Ovary (tissue), 9 donors: ENCODE measurements around the gene RAB7A. TPM values are rescaled to one million over a fixed set of nuclear protein-coding genes. Genes with fewer than 3 reads are reported as not detected.

Source experiments
- DNase-seq, 5 donors: peaks; one replicate each; pipeline ENCODE4 v3.0.0-alpha.2; 2019 to 2020
- H3K27ac ChIP-seq, 2 donors: fragments of 200-600 bp; one replicate each; pipeline versions ENCODE4 v1.5.1 to v1.8.0; 2019 to 2022
- H3K27me3 ChIP-seq: fragments of 200-600 bp; one replicate; pipeline ENCODE4 v1.8.0; 2022
- H3K36me3 ChIP-seq: fragments of 200-600 bp; sonication (generic); one replicate; pipeline ENCODE4 v1.5.1; 2019
- H3K4me1 ChIP-seq: one replicate; pipeline ENCODE4 v1.8.1; 2013; ENCODE audit warnings: mild to moderate bottlenecking, moderate library complexity; ENCODE audit not compliant: insufficient read depth
- H3K4me3 ChIP-seq: fragments of 200-600 bp; sonication (generic); one replicate; pipeline ENCODE4 v1.5.1; 2017
- H3K9me3 ChIP-seq, 2 donors: fragments of 200-600 bp in 1 of 2; sonication (generic) in 1 of 2; one replicate each; pipeline versions ENCODE4 v1.5.1 to v1.8.1; 2013 to 2019; ENCODE audit warnings: mild to moderate bottlenecking in 1 of 2, moderate library complexity in 1 of 2
- CTCF ChIP-seq, 3 donors: fragments of 450-650 bp in 2 of 3; fragments of 200-600 bp in 1 of 3; IDR thresholded peaks; one replicate each; pipeline versions ENCODE4 v1.5.1 to v1.8.0; 2016 to 2022; ENCODE audit warnings: antibody characterized with exemption in 3 of 3, mild to moderate bottlenecking in 1 of 3
- EP300 ChIP-seq: sonication (generic); formaldehyde crosslinking; IDR thresholded peaks from one replicate; pipeline ENCODE4 v1.6.1; 2017; ENCODE audit warnings: antibody characterized with exemption
- POLR2A ChIP-seq: fragments of 450-650 bp; IDR thresholded peaks from one replicate; pipeline ENCODE4 v1.6.1; 2017; ENCODE audit warnings: antibody characterized with exemption, mild to moderate bottlenecking, moderate library complexity
- WGBS, 3 donors: extraction: QIAGEN DNeasy Blood & Tissue Kit in 1 of 3; methylation state at CpG; one replicate each; pipeline versions ENCODE4 v1.1.5 to v1.1.7; 2013 to 2017; 5-methylcytosine and 5-hydroxymethylcytosine counted together
- intact Hi-C, 4 donors: fragments of 100-400 bp; cut with DNase I; formaldehyde crosslinking; loops; one replicate each; pipeline versions ENCODE4 v1.11.0 to v1.15.1; 2022 to 2023
- polyA plus RNA-seq, 2 donors: library from polyadenylated mRNA; stranded (reverse); fragments of 200-250 nt in 1 of 2; fragments of 350-450 nt in 1 of 2; fragmentation: Illumina TruSeq in 1 of 2; extraction: RNeasy Lipid Tissue Mini Kit (QIAGEN cat#74804) in 1 of 2; gene quantifications; one replicate each; pipeline ENCODE4 v1.2.3, GENCODE V29; 2013 to 2014
- total RNA-seq, 7 donors: library from RNA; depleted of rRNA in 2 of 7; stranded (reverse); fragments of >200 nt in 2 of 7; fragmentation: NEBNext Ultra II Directional in 3 of 7; extraction: Animal tissue kit (Norgen Biotek cat#: 25700) in 3 of 7; gene quantifications; one replicate each; pipeline versions ENCODE4 v1.1.0 to v1.2.4, GENCODE V29; 2016 to 2023
- donor health status: DM: no; HTN: no; CAD: no; lungs with moderate emphysema.
- donor health status: DM: no; HTN: no; CAD: no.
- donor health status: Bipolar disorder and iron deficiency.
- donor health status: DM: yes; HTN: yes; CAD: no.
- donor health status: DM: no; HTN: no; CAD: no.
- donor health status: DM: yes; HTN: yes; CAD: no.

The RAB7A gene
- total and polyA plus RNA-seq, 9 donors: 70.1 to 320 (median 213) TPM

DNA sequence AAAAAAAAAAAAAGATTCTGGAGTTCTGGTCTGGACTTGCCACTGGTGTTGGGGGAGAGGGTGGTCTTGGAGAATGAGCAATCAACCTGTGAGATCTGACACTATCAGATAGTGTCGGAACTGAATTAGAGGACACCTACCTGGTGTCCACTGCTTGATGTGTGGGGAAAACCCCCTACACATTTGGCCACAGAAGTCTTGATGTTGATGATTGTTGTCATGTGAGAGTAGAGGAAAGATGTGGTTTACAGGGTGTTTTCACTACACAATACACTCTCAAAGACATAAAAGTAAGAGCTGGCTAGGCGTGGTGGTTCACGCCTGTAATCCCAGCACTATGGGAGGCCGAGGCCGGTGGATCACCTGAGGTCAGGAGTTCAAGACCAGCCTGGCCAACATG lies 36.9 kb upstream of the RAB7A start:
- H3K36me3 ChIP-seq: no peaks in the 10 kb centered on the region
- H3K4me3 ChIP-seq: no peak overlapping the region
- intact Hi-C loops: loop anchor here in 2 of 4 donors (10.0 kb wide), 2 partner anchors 96 to 186 kb away; partner anchors contain the start of gene ACAD9 (in 1 of the 2)
- TF ChIP-seq EP300 (no peak), CTCF (IDR thresholded peaks at IDR 0.05) (no peak), POLR2A (no peak)
- no peak for DNase-seq
- WGBS, 3 donors: 87 to 92% (median 91%) methylated on average over 5 of the region's 5 CpGs
- H3K4me1 ChIP-seq: no peaks in the 10 kb centered on the region
- H3K27ac ChIP-seq: no peak overlapping the region
- no peaks in the 10 kb centered on the region for H3K27me3 ChIP-seq
- H3K9me3 ChIP-seq: no peaks in the 10 kb centered on the region

GRCh38 chr3:128693696-128694095 lies 32.3 kb upstream of the RAB7A start:
- DNase-seq: no peak
- no peak overlapping the region for H3K4me3 ChIP-seq
- no peaks in the 10 kb centered on the region for H3K9me3 ChIP-seq
- H3K4me1 ChIP-seq: no peaks in the 10 kb centered on the region
- WGBS, 3 donors: 0 to 46% (median 27%) methylated on average over 2 of the region's 2 CpGs
- TF ChIP-seq EP300: no peak
- H3K27ac ChIP-seq: no peak overlapping the region
- no peaks in the 10 kb centered on the region for H3K36me3 ChIP-seq
- no peaks in the 10 kb centered on the region for H3K27me3 ChIP-seq
- intact Hi-C loops: loop anchor here in 1 of 4 donors (2.0 kb wide), 1 partner anchor 31 kb away; no protein-coding TSS in a partner anchor

GRCh38 chr3:128697341-128697740 lies 28.6 kb upstream of the RAB7A start:
- Histone ChIP-seq H3K27ac (no peak overlapping the region), H3K4me1 (no peaks in the 10 kb centered on the region), H3K27me3 (no peaks in the 10 kb centered on the region), H3K4me3 (no peak overlapping the region), H3K9me3 (no peaks in the 10 kb centered on the region), H3K36me3 (no peaks in the 10 kb centered on the region)
- TF ChIP-seq POLR2A (no peak), EP300 (no peak), CTCF (IDR thresholded peaks at IDR 0.05) (no peak)
- DNase-seq: no peak
- 93 to 97% (median 95%) methylated on average over 8 of the region's 8 CpGs for WGBS, 3 donors
- intact Hi-C loops: no loop called here

DNA sequence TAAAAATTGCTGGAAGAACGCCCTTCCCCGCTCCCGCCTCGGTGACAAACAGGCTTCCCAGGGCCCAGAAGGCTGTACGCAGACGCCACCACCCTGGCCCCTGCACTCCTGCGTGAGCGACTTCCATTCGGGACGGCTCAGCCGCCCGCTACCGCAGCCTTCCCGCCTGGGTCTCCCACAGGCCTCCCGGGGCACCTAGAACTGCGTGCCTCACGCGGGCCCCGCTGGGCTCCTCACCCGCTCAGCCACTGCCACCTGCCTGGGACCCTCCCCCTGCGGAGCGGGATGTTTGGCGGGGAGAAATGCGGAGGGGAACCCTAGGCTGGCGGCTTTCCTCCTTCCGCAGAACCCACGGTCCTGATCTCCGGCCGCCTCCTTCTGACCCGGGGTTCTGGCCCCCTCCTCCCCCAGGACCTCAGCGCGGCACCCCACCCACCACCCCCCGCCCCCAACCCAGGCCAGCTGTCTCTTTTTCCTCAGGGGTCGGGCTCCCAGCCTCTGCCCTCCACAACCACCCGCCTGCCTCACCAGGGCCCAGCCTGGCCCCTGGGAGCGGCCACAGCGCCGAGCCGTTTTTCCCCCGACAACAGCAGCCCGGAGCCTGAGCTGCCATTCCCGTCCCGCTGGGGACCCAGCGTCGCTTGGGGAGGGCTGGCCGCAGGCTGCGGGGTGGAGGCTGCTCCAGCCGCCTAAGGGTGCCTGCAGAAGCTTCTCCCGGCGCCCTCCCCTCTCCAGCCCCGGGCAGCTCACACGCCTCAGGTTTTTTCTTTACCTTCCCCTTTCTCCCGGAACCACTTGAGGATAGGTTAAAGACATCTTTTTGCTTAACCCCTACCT lies 27.6 kb upstream of the RAB7A start:
- TF ChIP-seq CTCF (IDR thresholded peaks at IDR 0.05): no peak
- TF ChIP-seq POLR2A: no peak
- TF ChIP-seq EP300: no peak
- Histone ChIP-seq H3K27me3 (no peaks in the 10 kb centered on the region), H3K4me1 (no peaks in the 10 kb centered on the region), H3K4me3 (peak overlapping the region; percentile 57), H3K9me3 (no peaks in the 10 kb centered on the region), H3K27ac (peak overlapping the region in 1 of 2 donors; percentile 12), H3K36me3 (no peaks in the 10 kb centered on the region)
- DNase-seq: peak; percentile 36 to 58 (median 41)
- WGBS, 3 donors: 1 to 3% (median 2%) methylated on average over 36 to 53 of the region's 53 CpGs
- intact Hi-C loops: no loop called here
